Erythroblast (primary cell): ENCODE measurements around the gene LARP1.

Source experiments
- GATA1 ChIP-seq: IDR thresholded peaks from 2 replicates; pipeline ENCODE4 v1.6.1; 2011; ENCODE audit warnings: low read depth, mild to moderate bottlenecking, control low read depth, low read length, moderate library complexity
- POLR2A ChIP-seq: IDR thresholded peaks from 2 replicates; pipeline ENCODE4 v1.6.1; 2011; ENCODE audit warnings: mild to moderate bottlenecking, low read length

- TF ChIP-seq POLR2A (no peak), GATA1 (no peak)
Measured at GRCh38 chr5:154801083-154801482, 45.9 kb downstream of the LARP1 start.
